ENCODE results near the gene DUSP22. TPM values are rescaled to one million over a fixed set of nuclear protein-coding genes. Genes with fewer than 3 reads are reported as not detected.

The DUSP22 gene
- polyA plus RNA-seq, 2 of the 4 experiments (the other 2 are of a cell fraction), result 6.2 to 11.3 TPM

GRCh38 chr6:345747-346385, 53.6 kb downstream of the DUSP22 start (continued):
- TF ChIP-seq, protein P1, sequence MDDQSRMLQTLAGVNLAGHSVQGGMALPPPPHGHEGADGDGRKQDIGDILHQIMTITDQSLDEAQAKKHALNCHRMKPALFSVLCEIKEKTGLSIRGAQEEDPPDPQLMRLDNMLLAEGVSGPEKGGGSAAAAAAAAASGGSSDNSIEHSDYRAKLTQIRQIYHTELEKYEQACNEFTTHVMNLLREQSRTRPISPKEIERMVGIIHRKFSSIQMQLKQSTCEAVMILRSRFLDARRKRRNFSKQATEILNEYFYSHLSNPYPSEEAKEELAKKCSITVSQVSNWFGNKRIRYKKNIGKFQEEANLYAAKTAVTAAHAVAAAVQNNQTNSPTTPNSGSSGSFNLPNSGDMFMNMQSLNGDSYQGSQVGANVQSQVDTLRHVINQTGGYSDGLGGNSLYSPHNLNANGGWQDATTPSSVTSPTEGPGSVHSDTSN (IDR thresholded peaks at IDR 0.05), result no peak
- no peak for TF ChIP-seq RAD21 (conservative IDR thresholded peaks at IDR 0.05 in 1 of 2, IDR thresholded peaks at IDR 0.05 in 1 of 2)
- TF ChIP-seq NFE2L2 (conservative IDR thresholded peaks at IDR 0.05; ENCODE audit: low read length), result no peak

- TF ChIP-seq ZC3H11A (IDR thresholded peaks at IDR 0.05) (no peak), RFX5 (IDR thresholded peaks at IDR 0.05) (no peak), RAD21 (conservative IDR thresholded peaks at IDR 0.05 in 1 of 2, IDR thresholded peaks at IDR 0.05 in 1 of 2) (no peak), FOXS1 (CRISPR knock-in tag; IDR thresholded peaks at IDR 0.05) (no peak), POLR2AphosphoS2 (conservative IDR thresholded peaks at IDR 0.05; ENCODE audit: low read length) (no peak), HDAC2 (IDR thresholded peaks at IDR 0.05) (no peak), POLR2A (IDR thresholded peaks at IDR 0.05; ENCODE audit: low read length) (no peak), CEBPB (IDR thresholded peaks at IDR 0.05) (no peak), NR3C1 (IDR thresholded peaks at IDR 0.05) (no peak), RCOR1 (IDR thresholded peaks at IDR 0.05; ENCODE audit: low read depth, low read length) (no peak)
- H3K9me3 ChIP-seq, result no peaks in the 10 kb centered on the region
- no peak overlapping the region for H3K4me2 ChIP-seq
- FAIRE-seq, result no peak
- H3K4me1 ChIP-seq, result no peaks in the 10 kb centered on the region
- H3K4me3 ChIP-seq, result no peak overlapping the region
- H3K27ac ChIP-seq, result no peak overlapping the region
- no peak for ATAC-seq
- ChIA-PET CTCF (no interaction called here), POLR2A (no interaction called here)
- WGBS (ENCODE audit: missing lambda C conversion rate), result 76% methylated on average over 10 of the region's 10 CpGs
- DNase-seq (ENCODE audit: low read depth in 1 of 2, low spot score in 1 of 2), result no peak
Observed at GRCh38 chr6:346386-347030, 54.2 kb downstream of the DUSP22 start.

- H3K27ac ChIP-seq, result no peak overlapping the region
- FAIRE-seq (no peak), DNase-seq (ENCODE audit: low read depth in 1 of 2, low spot score in 1 of 2) (no peak), ATAC-seq (no peak)
- no peak overlapping the region for H3K4me3 ChIP-seq
- POLR2A ChIA-PET, result no interaction called here
- no peaks in the 10 kb centered on the region for H3K4me1 ChIP-seq
- H3K4me2 ChIP-seq, result no peak overlapping the region
- CTCF ChIA-PET, result no interaction called here
- no peaks in the 10 kb centered on the region for H3K9me3 ChIP-seq
- TF ChIP-seq EHMT2 (IDR thresholded peaks at IDR 0.05; ENCODE audit: low read depth), result no peak
- TF ChIP-seq POLR2A (IDR thresholded peaks at IDR 0.05; ENCODE audit: low read length), result no peak
- TF ChIP-seq, protein P1 (IDR thresholded peaks at IDR 0.05), result no peak
- TF ChIP-seq PHF8 (IDR thresholded peaks at IDR 0.05; ENCODE audit: borderline replicate concordance, low read depth), result no peak
- no peak for TF ChIP-seq FOXS1 (CRISPR knock-in tag; IDR thresholded peaks at IDR 0.05)
- no peak for TF ChIP-seq ESRRA (IDR thresholded peaks at IDR 0.05; ENCODE audit: borderline replicate concordance, low read length)
- TF ChIP-seq ATOH8 (CRISPR knock-in tag; IDR thresholded peaks at IDR 0.05; ENCODE audit: low read depth), result no peak
- no peak for TF ChIP-seq HES2 (IDR thresholded peaks at IDR 0.05)
- WGBS (ENCODE audit: missing lambda C conversion rate), result 89% methylated on average over 4 of the region's 4 CpGs
Observed at GRCh38 chr6:347232-347631, 54.9 kb downstream of the DUSP22 start.
